Testis (tissue), 2 donors: ENCODE results near the gene TNS3.

Experiments
- CTCF ChIP-seq, 3 experiments: fragments of 450-650 bp in 2 of 3; fragments of 200-600 bp in 1 of 3; sonication (generic) in 1 of 3; IDR thresholded peaks; one replicate each; pipeline ENCODE4 v1.5.1; 2016 to 2019; ENCODE audit warnings: antibody characterized with exemption in 3 of 3, mild to moderate bottlenecking in 2 of 3, moderate library complexity in 1 of 3
- POLR2A ChIP-seq: fragments of 450-650 bp; IDR thresholded peaks from one replicate; pipeline ENCODE4 v1.6.1; 2017; ENCODE audit warnings: antibody characterized with exemption, mild to moderate bottlenecking, moderate library complexity

GRCh38 chr7:47438411-47439029 is 143.4 kb downstream of the TNS3 start:
- no peak for TF ChIP-seq CTCF (IDR thresholded peaks at IDR 0.05)
- TF ChIP-seq POLR2A = no peak
